ENCODE data around the gene CLASP1.
"Not testable (repeated sequence)": the region's sequence is repeated elsewhere in the genome, so short reads cannot be mapped to it uniquely, and the experiment has no call there.

CLASP1 gene

DNA sequence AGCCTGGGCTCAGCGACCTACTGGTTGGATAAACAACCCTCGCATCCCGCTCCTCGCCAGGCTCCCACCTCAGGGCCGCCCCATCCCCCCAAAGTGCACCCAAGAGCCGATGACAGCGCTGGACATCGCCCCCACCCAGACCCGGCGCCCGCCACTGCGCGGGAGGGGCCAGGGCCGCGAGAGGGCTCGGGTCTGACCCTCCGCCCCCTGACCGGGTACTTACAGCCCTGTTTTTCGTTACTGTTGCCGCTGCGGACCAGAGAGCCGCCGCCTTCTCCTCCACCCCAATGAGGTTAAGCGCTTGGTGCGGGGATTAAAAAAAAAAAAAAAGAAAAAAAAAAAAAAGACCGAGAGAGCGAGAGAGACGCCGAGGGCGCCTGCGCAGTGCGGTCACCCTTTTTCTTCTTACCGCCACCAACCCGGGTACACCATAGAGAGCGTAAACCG, at the start of gene CLASP1:
Gene CLASP1, minus strand, starts transcription at position 314 of the 447 bp plus-strand sequence. CDS start 43,567 bp downstream, outside the sequence.
- Mint-ChIP-seq H3K36me3 (peaks cover 8% of the 10 kb centered on the region), H3K9me3 (no peaks in the 10 kb centered on the region), H3K27ac (peak within 1 kb of the TSS; percentile 99), H3K4me3 (peak within 1 kb of the TSS; percentile 97), H3K27me3 (no peaks in the 10 kb centered on the region), H3K4me1 (peaks cover 59% of the 10 kb centered on the region)
- ATAC-seq: peak; percentile 71

DNA sequence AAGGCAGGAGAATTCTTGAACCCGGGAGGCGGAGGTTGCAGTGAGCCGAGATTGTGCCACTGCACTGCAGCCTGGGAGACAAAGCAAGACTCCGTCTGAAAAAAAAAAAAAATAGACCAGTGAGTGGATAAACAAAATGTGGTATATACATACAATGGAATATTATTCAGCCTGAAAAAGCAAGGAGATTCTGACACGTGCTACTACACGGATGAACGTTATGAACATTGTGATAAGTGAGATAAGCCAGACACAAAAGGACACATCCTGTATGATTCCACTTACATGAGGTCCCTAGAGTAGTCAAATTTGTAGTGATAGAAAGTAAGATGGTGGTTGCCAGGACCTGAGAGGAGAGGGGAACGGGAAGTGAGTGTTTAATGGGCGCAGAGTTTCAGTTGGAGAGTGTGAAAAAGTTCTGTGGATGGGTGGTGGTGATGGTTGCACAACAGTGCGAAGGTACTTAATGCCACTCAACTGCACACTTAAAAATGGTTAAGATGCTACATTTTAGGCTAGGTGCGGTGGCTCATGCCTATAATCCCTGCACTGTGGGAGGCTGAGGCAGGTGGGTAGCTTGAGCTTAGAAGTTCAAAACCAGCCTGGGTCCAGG, 49.2 kb upstream of the CLASP1 start:
- Mint-ChIP-seq H3K4me3 (no peak overlapping the region), H3K27ac (no peak overlapping the region), H3K9me3 (no peaks in the 10 kb centered on the region), H3K27me3 (peaks cover 18% of the 10 kb centered on the region), H3K36me3 (no peaks in the 10 kb centered on the region), H3K4me1 (peaks cover 13% of the 10 kb centered on the region)
- ATAC-seq: no peak

DNA sequence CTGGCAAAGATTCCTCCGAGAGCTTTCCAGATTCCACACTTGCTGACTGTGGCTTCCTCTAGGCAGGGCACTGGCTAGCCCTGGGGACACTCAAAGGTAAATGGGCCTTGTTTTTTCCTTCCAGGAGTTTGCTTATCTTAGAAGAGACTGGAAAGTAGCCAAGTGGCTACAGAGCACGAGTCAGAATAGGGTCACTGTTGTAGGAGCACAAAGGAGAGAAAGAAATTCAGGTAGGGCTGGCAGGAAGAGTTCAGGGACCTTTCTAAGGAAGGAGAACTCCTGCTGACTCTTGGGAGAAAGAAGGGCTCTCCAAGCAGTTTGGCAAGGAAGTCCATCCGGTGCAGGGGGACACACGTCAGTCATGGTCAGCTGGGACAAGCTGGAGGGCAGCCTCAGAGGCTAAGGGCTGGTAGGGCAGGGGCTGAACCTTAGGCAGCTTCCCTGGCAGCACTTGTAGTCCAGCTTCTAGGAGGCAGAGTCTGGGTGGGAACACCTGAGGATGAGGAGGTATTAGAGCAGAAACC, 47.9 kb upstream of the CLASP1 start:
- Mint-ChIP-seq H3K9me3 (no peaks in the 10 kb centered on the region), H3K27ac (no peak overlapping the region), H3K27me3 (peaks cover 18% of the 10 kb centered on the region), H3K4me3 (no peak overlapping the region), H3K4me1 (peaks cover 13% of the 10 kb centered on the region), H3K36me3 (no peaks in the 10 kb centered on the region)
- no peak for ATAC-seq

GRCh38 chr2:121696410-121696930, 47.2 kb upstream of the CLASP1 start:
- ATAC-seq: no peak
- Mint-ChIP-seq H3K27me3 (peaks cover 18% of the 10 kb centered on the region), H3K4me3 (no peak overlapping the region), H3K4me1 (peaks cover 13% of the 10 kb centered on the region), H3K9me3 (no peaks in the 10 kb centered on the region), H3K27ac (no peak overlapping the region), H3K36me3 (no peaks in the 10 kb centered on the region)

DNA sequence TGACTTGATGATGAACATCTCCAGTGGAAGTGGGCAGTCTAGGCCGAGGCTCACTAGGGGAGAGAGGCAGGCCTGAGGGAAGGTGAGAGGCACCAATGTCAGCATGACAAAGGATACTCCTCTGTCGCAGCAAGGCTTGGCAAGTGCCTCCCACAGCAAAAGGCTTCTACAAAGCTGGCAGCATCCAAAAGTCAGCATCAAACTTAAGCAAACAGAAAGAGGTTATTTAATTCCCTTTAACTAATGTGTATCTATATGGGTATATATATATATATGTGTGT, 45.8 kb upstream of the CLASP1 start:
- no peaks in the 10 kb centered on the region for H3K9me3 Mint-ChIP-seq
- H3K36me3 Mint-ChIP-seq: no peaks in the 10 kb centered on the region
- H3K4me1 Mint-ChIP-seq: peaks cover 12% of the 10 kb centered on the region
- H3K4me3 Mint-ChIP-seq: no peak overlapping the region
- H3K27me3 Mint-ChIP-seq: peaks cover 18% of the 10 kb centered on the region
- ATAC-seq: no peak
- H3K27ac Mint-ChIP-seq: no peak overlapping the region

- no peaks in the 10 kb centered on the region for H3K36me3 Mint-ChIP-seq
- ATAC-seq: no peak
- H3K27me3 Mint-ChIP-seq: peaks cover 13% of the 10 kb centered on the region
- no peak overlapping the region for H3K27ac Mint-ChIP-seq
- H3K9me3 Mint-ChIP-seq: no peaks in the 10 kb centered on the region
- peaks cover 7% of the 10 kb centered on the region for H3K4me1 Mint-ChIP-seq
- no peak overlapping the region for H3K4me3 Mint-ChIP-seq
Measured at GRCh38 chr2:121694398-121695170, 45.3 kb upstream of the CLASP1 start.

DNA sequence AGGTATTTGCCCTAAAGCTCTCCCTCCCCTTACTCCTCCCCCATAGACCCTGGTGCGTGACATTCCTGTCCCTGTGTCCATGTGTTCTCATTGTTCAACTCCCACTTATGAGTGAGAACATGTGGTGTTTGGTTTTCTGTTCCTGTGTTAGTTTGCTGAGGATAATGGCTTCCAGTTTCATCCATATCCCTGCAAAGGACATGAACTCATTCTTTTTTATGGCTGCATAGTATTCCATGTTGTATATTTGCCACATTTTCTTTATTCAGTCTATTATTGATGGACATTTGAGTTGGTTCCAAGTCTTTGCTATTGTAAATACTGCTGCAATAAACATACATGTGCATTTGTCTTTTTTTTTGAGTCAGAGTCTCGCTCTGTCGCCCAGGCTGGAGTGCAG, 41.3 kb upstream of the CLASP1 start:
- H3K27ac Mint-ChIP-seq, H3K4me3 Mint-ChIP-seq, H3K4me1 Mint-ChIP-seq, H3K27me3 Mint-ChIP-seq, H3K36me3 Mint-ChIP-seq, ATAC-seq, H3K9me3 Mint-ChIP-seq: not testable (repeated sequence)

DNA sequence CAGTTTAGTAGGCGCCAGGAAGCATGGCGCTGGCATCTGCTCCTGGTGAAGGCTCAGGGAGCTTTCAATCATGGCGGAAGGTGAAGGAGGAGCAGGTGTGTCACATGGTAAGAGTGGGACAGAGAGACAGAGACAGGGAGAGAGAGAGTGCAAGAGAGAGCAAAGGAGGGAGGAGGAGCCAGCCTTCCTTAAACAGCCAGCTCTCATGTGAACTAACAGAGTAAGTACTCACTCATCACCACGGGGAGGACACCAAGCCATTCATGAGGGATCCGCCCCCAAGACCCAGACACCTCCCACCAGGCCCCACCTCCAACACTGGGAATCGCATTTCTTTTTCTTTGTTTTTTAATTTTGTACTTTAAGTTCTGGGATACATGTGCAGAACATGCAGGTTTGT, 40.8 kb upstream of the CLASP1 start:
- Mint-ChIP-seq H3K4me3 (no peak overlapping the region), H3K36me3 (no peaks in the 10 kb centered on the region), H3K9me3 (no peaks in the 10 kb centered on the region), H3K4me1 (peaks cover 7% of the 10 kb centered on the region), H3K27ac (no peak overlapping the region), H3K27me3 (no peaks in the 10 kb centered on the region)
- no peak for ATAC-seq

DNA sequence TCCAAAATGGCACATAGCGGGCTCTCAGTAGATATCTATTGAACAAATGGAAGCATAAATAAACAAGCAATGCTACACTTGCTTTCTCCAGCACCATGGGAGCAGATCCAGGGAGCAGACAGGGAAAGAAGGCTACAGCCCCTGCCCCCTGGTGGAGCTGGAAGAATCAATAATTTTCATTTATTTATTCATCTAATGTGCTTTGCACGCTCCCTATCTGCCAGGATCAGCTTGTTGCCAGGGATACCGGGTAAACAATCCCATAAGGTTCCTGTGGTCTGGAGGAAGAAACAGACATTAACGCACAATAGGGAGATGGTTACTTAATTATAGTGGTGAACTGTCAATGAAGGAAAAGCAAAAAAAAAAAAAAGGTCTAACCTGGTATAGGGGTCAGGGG, 40.1 kb upstream of the CLASP1 start:
- Mint-ChIP-seq H3K9me3 (peaks cover under 1% of the 10 kb centered on the region), H3K27ac (no peak overlapping the region), H3K4me3 (no peak overlapping the region), H3K27me3 (no peaks in the 10 kb centered on the region), H3K4me1 (peaks cover 7% of the 10 kb centered on the region), H3K36me3 (no peaks in the 10 kb centered on the region)
- no peak for ATAC-seq

DNA sequence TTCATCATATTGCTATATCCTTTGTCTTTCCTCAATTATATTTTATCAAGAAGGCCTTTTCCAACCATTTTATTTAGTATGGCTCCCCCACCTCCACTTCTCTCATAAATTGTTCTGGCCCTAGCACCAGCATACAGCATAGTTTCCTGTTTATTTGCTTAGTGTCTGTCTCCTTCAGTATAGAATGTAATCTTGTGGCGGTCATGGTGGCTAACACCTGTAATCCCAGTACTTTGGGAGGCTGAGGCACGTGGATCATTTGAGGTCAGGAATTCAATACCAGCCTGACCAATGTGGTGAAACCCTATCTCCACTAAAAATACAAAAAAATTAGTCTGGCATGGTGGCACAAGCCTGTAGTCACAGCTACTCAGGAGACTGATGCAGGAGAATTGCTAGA, 39.6 kb upstream of the CLASP1 start:
- H3K9me3 Mint-ChIP-seq: peaks cover 5% of the 10 kb centered on the region
- H3K27ac Mint-ChIP-seq: no peak overlapping the region
- no peaks in the 10 kb centered on the region for H3K36me3 Mint-ChIP-seq
- no peak for ATAC-seq
- no peaks in the 10 kb centered on the region for H3K27me3 Mint-ChIP-seq
- no peak overlapping the region for H3K4me3 Mint-ChIP-seq
- H3K4me1 Mint-ChIP-seq: peaks cover 7% of the 10 kb centered on the region

DNA sequence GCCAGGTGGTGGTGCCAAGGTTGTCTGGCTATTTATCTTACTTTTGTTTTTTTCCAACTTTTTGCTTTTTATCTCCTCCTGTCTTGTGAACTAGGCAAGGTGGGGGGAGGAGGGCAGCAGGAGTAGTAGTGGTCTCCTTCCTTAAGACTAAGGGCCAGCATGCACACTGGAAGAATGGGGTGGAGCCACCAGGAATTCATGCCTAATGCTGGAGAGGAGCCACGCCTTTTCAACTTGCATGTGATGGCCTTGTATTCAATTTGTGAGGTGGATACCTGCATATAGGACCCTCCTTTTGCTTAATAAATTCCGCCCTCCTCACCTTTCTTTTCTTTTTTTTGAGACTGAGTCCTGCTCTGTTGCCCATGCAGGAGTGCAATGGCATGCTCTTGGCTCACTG, 37.6 kb upstream of the CLASP1 start:
- ATAC-seq: no peak
- Mint-ChIP-seq H3K36me3 (no peaks in the 10 kb centered on the region), H3K9me3 (peaks cover 12% of the 10 kb centered on the region), H3K4me3 (no peak overlapping the region), H3K27ac (no peak overlapping the region), H3K27me3 (no peaks in the 10 kb centered on the region), H3K4me1 (peaks cover 7% of the 10 kb centered on the region)

GRCh38 chr2:121686218-121686617, 37.0 kb upstream of the CLASP1 start:
- H3K4me1 Mint-ChIP-seq: peaks cover 7% of the 10 kb centered on the region
- peaks cover 14% of the 10 kb centered on the region for H3K9me3 Mint-ChIP-seq
- ATAC-seq: no peak
- H3K4me3 Mint-ChIP-seq: no peak overlapping the region
- H3K36me3 Mint-ChIP-seq: no peaks in the 10 kb centered on the region
- no peak overlapping the region for H3K27ac Mint-ChIP-seq
- no peaks in the 10 kb centered on the region for H3K27me3 Mint-ChIP-seq

DNA sequence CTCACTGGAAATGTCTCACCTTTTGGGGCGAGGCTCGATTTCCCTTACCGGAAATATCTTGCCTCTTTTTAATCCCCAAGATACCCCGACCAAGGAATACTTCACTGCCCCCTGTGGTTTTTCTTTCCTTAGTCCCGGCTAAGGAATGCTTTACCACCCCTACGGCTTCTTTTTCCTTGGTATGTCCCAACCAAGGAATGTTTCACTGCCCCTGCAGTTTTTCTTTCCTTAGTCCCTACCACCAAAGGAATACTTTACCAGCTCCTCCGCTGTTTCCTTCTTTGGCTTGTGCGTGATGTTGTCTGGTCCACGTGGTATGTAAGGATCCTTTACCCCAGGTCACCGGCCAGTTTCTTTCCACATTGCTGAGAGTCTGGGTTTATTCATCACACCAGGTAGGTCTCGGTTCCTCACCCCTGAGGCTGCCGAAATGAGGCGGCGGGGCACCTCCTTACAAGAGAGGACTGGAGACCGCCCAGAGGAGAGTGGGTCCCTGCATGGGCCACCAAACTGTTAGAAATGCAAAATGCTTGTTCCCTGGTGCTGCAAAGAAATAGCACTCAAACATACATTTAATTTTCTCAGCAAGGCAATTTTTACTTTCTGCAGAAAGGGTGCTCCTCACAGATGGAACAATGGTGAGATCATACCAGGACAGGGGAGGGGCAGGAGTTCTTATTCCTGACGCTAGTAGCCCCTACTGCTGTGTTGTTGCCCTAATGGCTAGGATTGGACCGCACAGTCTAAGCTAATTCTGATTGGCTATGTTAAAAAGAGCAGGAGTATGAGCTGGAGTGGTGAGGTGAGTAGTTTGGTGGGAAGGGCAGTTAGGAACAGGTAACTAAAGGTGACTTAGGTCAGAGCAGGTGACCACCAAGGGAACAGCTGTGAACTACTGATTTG, 33.4 kb upstream of the CLASP1 start:
- Mint-ChIP-seq H3K9me3 (peaks cover 20% of the 10 kb centered on the region), H3K27ac (no peak overlapping the region), H3K27me3 (no peaks in the 10 kb centered on the region), H3K4me3 (no peak overlapping the region), H3K4me1 (peaks cover 2% of the 10 kb centered on the region), H3K36me3 (no peaks in the 10 kb centered on the region)
- no peak for ATAC-seq

GRCh38 chr2:121677855-121678254, 28.6 kb upstream of the CLASP1 start:
- Mint-ChIP-seq H3K4me3 (no peak overlapping the region), H3K36me3 (no peaks in the 10 kb centered on the region), H3K27me3 (no peaks in the 10 kb centered on the region)

DNA sequence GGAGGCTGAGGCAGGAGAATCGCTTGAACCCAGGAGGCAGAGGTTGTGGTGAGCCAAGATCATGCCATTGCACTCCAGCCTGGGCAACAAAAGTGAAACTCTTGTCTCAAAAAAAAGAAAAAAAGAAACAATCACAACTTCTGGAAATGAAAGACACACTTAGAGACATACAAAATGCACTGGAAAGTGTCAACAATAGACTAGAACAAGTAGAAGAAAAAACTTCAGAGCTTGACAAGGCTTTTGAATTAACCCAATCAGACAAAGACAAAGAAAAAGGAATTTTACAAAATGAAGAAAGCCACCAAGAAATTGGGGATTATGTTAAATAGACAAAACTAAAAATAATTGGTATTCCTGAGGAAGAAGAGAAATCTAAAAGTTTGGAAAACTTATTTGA, 22.4 kb upstream of the CLASP1 start:
- H3K36me3 Mint-ChIP-seq, H3K27ac Mint-ChIP-seq, H3K4me1 Mint-ChIP-seq, H3K27me3 Mint-ChIP-seq, H3K4me3 Mint-ChIP-seq, ATAC-seq: not testable (repeated sequence)
- peaks cover 21% of the 10 kb centered on the region for H3K9me3 Mint-ChIP-seq

More at GRCh38 chr2:121677855-121678254, 28.6 kb upstream of the CLASP1 start:
- H3K9me3 Mint-ChIP-seq: peaks cover 28% of the 10 kb centered on the region
- no peak overlapping the region for H3K27ac Mint-ChIP-seq
- ATAC-seq: no peak
- no peaks in the 10 kb centered on the region for H3K4me1 Mint-ChIP-seq

Data from stimulated activated memory B cell treated with anti-CD40 and anti-IgM and Interleukin-4, amounts not matched to agents 10 μg/mL and 1 μg/mL and 100 μg/mL, for 72 hours (primary cell).